IMR-90 (cell line): ENCODE measurements around the gene RAPGEF3.

ENCODE experiments used
- ELK1 ChIP-seq: fragments of 150-350 bp; IDR thresholded peaks from 2 replicates; pipeline ENCODE4 v1.6.1; 2016; ENCODE audit warnings: low read depth, mild to moderate bottlenecking, low read length, moderate library complexity, borderline replicate concordance
- MXI1 ChIP-seq: IDR thresholded peaks from 2 replicates; pipeline ENCODE4 v1.6.1; 2012; ENCODE audit warnings: low read depth, mild to moderate bottlenecking, low read length, moderate library complexity, borderline replicate concordance
- NFE2L2 ChIP-seq: fragments of 150-350 bp; IDR thresholded peaks from 2 replicates; pipeline ENCODE4 v1.6.1; 2016; ENCODE audit warnings: low read depth, mild to moderate bottlenecking, low read length
- POLR2A ChIP-seq: IDR thresholded peaks from 2 replicates; pipeline ENCODE4 v1.6.1; 2012; ENCODE audit warnings: mild to moderate bottlenecking, low read depth, low read length
- RCOR1 ChIP-seq: IDR thresholded peaks from 2 replicates; pipeline ENCODE4 v1.6.1; 2012; ENCODE audit warnings: mild to moderate bottlenecking, low read length, improper control_type of control experiment; ENCODE audit not compliant: insufficient replicate concordance
- RFX5 ChIP-seq: IDR thresholded peaks from 2 replicates; pipeline ENCODE4 v1.8.0; 2012; ENCODE audit warnings: low read depth, mild to moderate bottlenecking, low read length, moderate library complexity
- SMC3 ChIP-seq: fragments of 150-350 bp; IDR thresholded peaks from 2 replicates; pipeline ENCODE4 v1.6.1; 2016; ENCODE audit warnings: low read depth, mild to moderate bottlenecking, antibody characterized with exemption, low read length, moderate library complexity
- USF2 ChIP-seq: fragments of 150-350 bp; IDR thresholded peaks from 2 replicates; pipeline ENCODE4 v1.6.1; 2017; ENCODE audit warnings: mild to moderate bottlenecking, antibody characterized with exemption, low read length, low read depth
- TF ChIP-seq, protein P1 (sequence below): conservative IDR thresholded peaks from 2 replicates; pipeline ENCODE4 v1.5.1; 2012; ENCODE audit warnings: mild to moderate bottlenecking, low read depth, low read length, improper control_type of control experiment

GRCh38 chr12:47732504-47732903, 26.2 kb downstream of the RAPGEF3 start:
- TF ChIP-seq, protein P1, sequence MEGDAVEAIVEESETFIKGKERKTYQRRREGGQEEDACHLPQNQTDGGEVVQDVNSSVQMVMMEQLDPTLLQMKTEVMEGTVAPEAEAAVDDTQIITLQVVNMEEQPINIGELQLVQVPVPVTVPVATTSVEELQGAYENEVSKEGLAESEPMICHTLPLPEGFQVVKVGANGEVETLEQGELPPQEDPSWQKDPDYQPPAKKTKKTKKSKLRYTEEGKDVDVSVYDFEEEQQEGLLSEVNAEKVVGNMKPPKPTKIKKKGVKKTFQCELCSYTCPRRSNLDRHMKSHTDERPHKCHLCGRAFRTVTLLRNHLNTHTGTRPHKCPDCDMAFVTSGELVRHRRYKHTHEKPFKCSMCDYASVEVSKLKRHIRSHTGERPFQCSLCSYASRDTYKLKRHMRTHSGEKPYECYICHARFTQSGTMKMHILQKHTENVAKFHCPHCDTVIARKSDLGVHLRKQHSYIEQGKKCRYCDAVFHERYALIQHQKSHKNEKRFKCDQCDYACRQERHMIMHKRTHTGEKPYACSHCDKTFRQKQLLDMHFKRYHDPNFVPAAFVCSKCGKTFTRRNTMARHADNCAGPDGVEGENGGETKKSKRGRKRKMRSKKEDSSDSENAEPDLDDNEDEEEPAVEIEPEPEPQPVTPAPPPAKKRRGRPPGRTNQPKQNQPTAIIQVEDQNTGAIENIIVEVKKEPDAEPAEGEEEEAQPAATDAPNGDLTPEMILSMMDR: no peak
- TF ChIP-seq POLR2A (no peak), SMC3 (no peak), RCOR1 (no peak), NFE2L2 (no peak), MXI1 (no peak), USF2 (no peak), ELK1 (no peak), RFX5 (no peak)
